B cell (primary cell): Measurements from ENCODE around the gene PCGF2. TPM values are rescaled to one million over a fixed set of nuclear protein-coding genes. Genes with fewer than 3 reads are reported as not detected.
A peak's percentile ranks its signal among the peaks of the same experiment; 100 is the strongest.

Experiments used
- ATAC-seq: fragments of 200-7000 bp; cut with Tn5 transposase; one replicate; pipeline ENCODE4 v1.10.0; 2021; ENCODE audit warnings: low read depth, mild to moderate bottlenecking, moderate number of reproducible peaks, moderate library complexity
- CTCF ChIA-PET: fragments of 350-600 bp; sonication (Branson Sonifier 250); formaldehyde crosslinking; loops from one replicate; lab custom pipeline; 2021; ENCODE audit warnings: antibody characterized with exemption, inconsistent platforms; lab: Charles Lee
- POLR2A ChIA-PET: fragments of 350-600 bp; sonication (Branson Sonifier 250); formaldehyde crosslinking; loops from one replicate; lab custom pipeline; 2021; ENCODE audit warnings: antibody characterized with exemption; lab: Charles Lee
- DNase-seq: peaks from one replicate; pipeline ENCODE4 v3.0.0; 2013
- H2AFZ ChIP-seq: 2 replicates; pipeline ENCODE4 v1.6.1; 2012; ENCODE audit warnings: mild to moderate bottlenecking, low read depth, low read length; ENCODE audit not compliant: insufficient read depth, poor library complexity, severe bottlenecking
- H3K27ac ChIP-seq, 2 donors: 1 replicate in 1 of 2; 2 replicates in 1 of 2; pipeline ENCODE4 v1.5.1; 2012 to 2013; ENCODE audit warnings: low read length in 2 of 2, mild to moderate bottlenecking in 2 of 2, moderate library complexity in 1 of 2
- H3K27me3 ChIP-seq, 4 experiments: fragments of 200-600 bp in 1 of 4; sonication (generic) in 1 of 4; replicated peaks in 1 of 4; 1 replicate in 2 of 4; 2 replicates in 2 of 4; pipeline versions ENCODE4 v1.6.1 to v1.7.0; 2013 to 2016; ENCODE audit warnings: low read length in 3 of 4, mild to moderate bottlenecking in 2 of 4, mixed read lengths in 1 of 4, moderate library complexity in 1 of 4; ENCODE audit not compliant: insufficient read depth in 4 of 4, control insufficient read depth in 3 of 4; ENCODE audit errors: control extremely low read depth in 1 of 4
- H3K36me3 ChIP-seq, 2 experiments: replicated peaks in 1 of 2; 1 replicate in 1 of 2; 2 replicates in 1 of 2; pipeline versions ENCODE4 v1.6.1 to v1.7.1; 2013; ENCODE audit warnings: low read length in 1 of 2; ENCODE audit not compliant: insufficient read depth in 2 of 2, control insufficient read depth in 1 of 2; ENCODE audit errors: control extremely low read depth in 1 of 2, extremely low read depth in 1 of 2
- H3K4me1 ChIP-seq, 2 donors: fragments of 200-600 bp in 1 of 2; sonication (generic) in 1 of 2; 1 replicate in 1 of 2; 2 replicates in 1 of 2; pipeline versions ENCODE4 v1.5.1 to v1.6.1; 2013 to 2017; ENCODE audit warnings: low read length in 2 of 2; ENCODE audit not compliant: control insufficient read depth in 2 of 2, insufficient read depth in 2 of 2
- H3K4me2 ChIP-seq: replicated peaks from 2 replicates; pipeline ENCODE3; 2012; ENCODE audit warnings: mild to moderate bottlenecking, low read depth, low read length; ENCODE audit not compliant: poor library complexity, severe bottlenecking
- H3K4me3 ChIP-seq, 5 experiments: fragments of 200-600 bp in 1 of 5; sonication (generic) in 1 of 5; 1 replicate in 3 of 5; 2 replicates in 2 of 5; pipeline versions ENCODE4 v1.5.1 to v1.7.0; 2011 to 2016; ENCODE audit warnings: low read length in 4 of 5, mild to moderate bottlenecking in 4 of 5, low read depth in 2 of 5, control low read depth in 1 of 5, moderate library complexity in 1 of 5; ENCODE audit not compliant: insufficient read depth in 1 of 5; ENCODE audit errors: control extremely low read depth in 1 of 5, extremely low read depth in 1 of 5
- H3K79me2 ChIP-seq: fragments of 200-600 bp; sonication (generic); one replicate; pipeline ENCODE4 v1.6.0; 2016; ENCODE audit warnings: low read length; ENCODE audit not compliant: control insufficient read depth, insufficient read depth
- H3K9ac ChIP-seq: fragments of 200-600 bp; sonication (generic); 2 replicates; pipeline ENCODE4 v1.6.1; 2017; ENCODE audit warnings: mild to moderate bottlenecking, low read length, moderate library complexity
- H3K9me3 ChIP-seq, 3 donors: one replicate each; pipeline versions ENCODE4 v1.6.1 to v1.7.1; 2013; ENCODE audit warnings: low read length in 2 of 3; ENCODE audit not compliant: control insufficient read depth in 2 of 3, insufficient read depth in 1 of 3; ENCODE audit errors: control extremely low read depth in 1 of 3
- H4K20me1 ChIP-seq: 2 replicates; pipeline ENCODE4 v1.6.0; 2012; ENCODE audit warnings: mild to moderate bottlenecking, low read length; ENCODE audit not compliant: insufficient read depth, control insufficient read depth, poor library complexity, severe bottlenecking
- H3K27ac Mint-ChIP-seq: one replicate; pipeline ENCODE4 v1.8.0; 2021; ENCODE audit warnings: mixed read lengths
- H3K27me3 Mint-ChIP-seq: one replicate; pipeline ENCODE4 v1.8.0; 2021; ENCODE audit warnings: mixed read lengths
- H3K4me1 Mint-ChIP-seq: one replicate; pipeline ENCODE4 v1.8.0; 2021; ENCODE audit warnings: mixed read lengths
- H3K4me3 Mint-ChIP-seq: one replicate; pipeline ENCODE4 v1.8.0; 2021; ENCODE audit warnings: mixed read lengths
- H3K9me3 Mint-ChIP-seq: one replicate; pipeline ENCODE4 v1.8.0; 2022; ENCODE audit warnings: mixed read lengths; ENCODE audit not compliant: insufficient read depth
- CTCF ChIP-seq: fragments of 200-600 bp; IDR thresholded peaks from one replicate; pipeline ENCODE4 v1.8.0; 2022; ENCODE audit warnings: antibody characterized with exemption, mild to moderate bottlenecking
- EZH2 ChIP-seq: IDR thresholded peaks from 2 replicates; pipeline ENCODE4 v1.6.1; 2012; ENCODE audit warnings: borderline replicate concordance, low read depth, mild to moderate bottlenecking, moderate library complexity, low read length; ENCODE audit not compliant: insufficient read depth, poor library complexity, severe bottlenecking
- WGBS: methylation state at CpG from one replicate; pipeline ENCODE4 v1.1.5; 2013; ENCODE audit warnings: missing lambda C conversion rate; ENCODE audit not compliant: insufficient coverage; 5-methylcytosine and 5-hydroxymethylcytosine counted together
- intact Hi-C: fragments of 100-400 bp; cut with micrococcal nuclease; formaldehyde crosslinking; loops from one replicate; pipeline ENCODE4 v1.10.0; 2022
- polyA plus RNA-seq: library from polyadenylated mRNA; depleted of rRNA; stranded (reverse); fragments of >200 nt; gene quantifications from 2 replicates; pipeline ENCODE4 v1.2.3, GENCODE V29; 2012
- total RNA-seq, 2 donors: library from RNA; stranded (reverse); fragments of 120-200 nt in 1 of 2; gene quantifications; 1 replicate in 1 of 2; 2 replicates in 1 of 2; pipeline versions ENCODE4 v1.2.3 to v1.2.4, GENCODE V29; 2013 to 2022

PCGF2 gene
- total and polyA plus RNA-seq, 2 donors (not counting 1 experiment from before 2014, with no cell fraction given) = 0.04 TPM; not detected in 1

GRCh38 chr17:38702166-38702915 is 45.8 kb downstream of the PCGF2 start:
- Histone ChIP-seq H2AFZ (peak overlapping the region; percentile 91), H3K4me1 (peaks cover 17 to 51% of the 10 kb centered on the region in 2 donors), H3K36me3 (peaks cover 0 to under 1% of the 10 kb centered on the region in 2 experiments), H3K27me3 (no peaks in the 10 kb centered on the region), H3K9ac (peak overlapping the region; percentile 94), H3K4me2 (peak overlapping the region; percentile 98), H3K9me3 (no peaks in the 10 kb centered on the region), H3K27ac (peak overlapping the region; percentile 91 to 97), H3K4me3 (peak overlapping the region; percentile 76 to 95 (median 93)), H3K79me2 (peaks cover 19% of the 10 kb centered on the region), H4K20me1 (peaks cover 16% of the 10 kb centered on the region)
- intact Hi-C loops = loop anchor here (2.0 kb wide), 1 partner anchor 98 kb away; no protein-coding TSS in a partner anchor
- H3K27ac Mint-ChIP-seq = peak overlapping the region; percentile 99
- DNase-seq (peak; percentile 92), ATAC-seq (peak; percentile 42)
- H3K4me3 Mint-ChIP-seq = peak overlapping the region; percentile 99
- H3K27me3 Mint-ChIP-seq = no peaks in the 10 kb centered on the region
- H3K9me3 Mint-ChIP-seq = no peaks in the 10 kb centered on the region
- POLR2A ChIA-PET = interaction anchor here (0.8 to 1.5 kb wide), 2 partner anchors 26 to 50 kb away, joined by 3 to 9 read pairs; partner anchors contain the start of gene PSMB3
- WGBS = under 1% methylated on average over 81 of the region's 81 CpGs
- TF ChIP-seq CTCF = no peak
- no peak for TF ChIP-seq EZH2
- H3K4me1 Mint-ChIP-seq = peaks cover 50% of the 10 kb centered on the region
- CTCF ChIA-PET = interaction anchor here (1.3 to 3.0 kb wide), 2 partner anchors 26 to 32 kb away, joined by 4 to 13 read pairs; no protein-coding TSS in a partner anchor
